Left ventricle myocardium inferior (tissue), 1 donor: Measurements from ENCODE around the gene RUVBL1. TPM values are rescaled to one million over a fixed set of nuclear protein-coding genes. Genes with fewer than 3 reads are reported as not detected.

Experiments used
- DNase-seq: peaks from one replicate; pipeline ENCODE4 v3.0.0-alpha.2; 2020
- H3K27ac ChIP-seq: fragments of 200-600 bp; replicated peaks from 2 replicates; pipeline ENCODE4 v1.8.0; 2021
- H3K27me3 ChIP-seq: fragments of 200-600 bp; 2 replicates; pipeline ENCODE4 v1.8.0; 2021; ENCODE audit warnings: low read depth
- H3K36me3 ChIP-seq: fragments of 200-600 bp; 2 replicates; pipeline ENCODE4 v1.8.0; 2021
- H3K4me1 ChIP-seq: fragments of 200-600 bp; 2 replicates; pipeline ENCODE4 v1.8.0; 2021
- H3K4me3 ChIP-seq: fragments of 200-600 bp; 2 replicates; pipeline ENCODE4 v1.8.0; 2021; ENCODE audit warnings: mild to moderate bottlenecking, moderate library complexity
- H3K9me3 ChIP-seq: fragments of 200-600 bp; replicated peaks from 2 replicates; pipeline ENCODE4 v1.8.0; 2021
- intact Hi-C: fragments of 100-400 bp; cut with micrococcal nuclease; formaldehyde crosslinking; loops from one replicate; pipeline ENCODE4 v1.11.0; 2022
- total RNA-seq: library from RNA; stranded (reverse); fragmentation: NEBNext Ultra II Directional; extraction: Animal tissue kit (Norgen Biotek cat#: 25700); gene quantifications from one replicate; pipeline ENCODE4 v1.2.1, GENCODE V29; 2021
- TF ChIP-seq, protein P1 (sequence below): fragments of 200-600 bp; IDR thresholded peaks from 2 replicates; pipeline ENCODE4 v1.8.0; 2021; ENCODE audit warnings: antibody characterized with exemption, mild to moderate bottlenecking, borderline replicate concordance
- donor health status: DM: no; HTN: yes; CAD: no; lungs with severe emphysema.

RUVBL1 gene
- total RNA-seq, 1 donor from 2014 or later = 25.3 TPM

- H3K36me3 ChIP-seq = peaks cover 71% of the 10 kb centered on the region
- DNase-seq = no peak
- intact Hi-C loops = no loop called here
- H3K4me3 ChIP-seq = no peak overlapping the region
- H3K9me3 ChIP-seq = no peaks in the 10 kb centered on the region
- peak overlapping the region; percentile 70 for H3K27ac ChIP-seq
- TF ChIP-seq, protein P1, sequence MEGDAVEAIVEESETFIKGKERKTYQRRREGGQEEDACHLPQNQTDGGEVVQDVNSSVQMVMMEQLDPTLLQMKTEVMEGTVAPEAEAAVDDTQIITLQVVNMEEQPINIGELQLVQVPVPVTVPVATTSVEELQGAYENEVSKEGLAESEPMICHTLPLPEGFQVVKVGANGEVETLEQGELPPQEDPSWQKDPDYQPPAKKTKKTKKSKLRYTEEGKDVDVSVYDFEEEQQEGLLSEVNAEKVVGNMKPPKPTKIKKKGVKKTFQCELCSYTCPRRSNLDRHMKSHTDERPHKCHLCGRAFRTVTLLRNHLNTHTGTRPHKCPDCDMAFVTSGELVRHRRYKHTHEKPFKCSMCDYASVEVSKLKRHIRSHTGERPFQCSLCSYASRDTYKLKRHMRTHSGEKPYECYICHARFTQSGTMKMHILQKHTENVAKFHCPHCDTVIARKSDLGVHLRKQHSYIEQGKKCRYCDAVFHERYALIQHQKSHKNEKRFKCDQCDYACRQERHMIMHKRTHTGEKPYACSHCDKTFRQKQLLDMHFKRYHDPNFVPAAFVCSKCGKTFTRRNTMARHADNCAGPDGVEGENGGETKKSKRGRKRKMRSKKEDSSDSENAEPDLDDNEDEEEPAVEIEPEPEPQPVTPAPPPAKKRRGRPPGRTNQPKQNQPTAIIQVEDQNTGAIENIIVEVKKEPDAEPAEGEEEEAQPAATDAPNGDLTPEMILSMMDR = no peak
- H3K27me3 ChIP-seq = no peaks in the 10 kb centered on the region
- H3K4me1 ChIP-seq = peaks cover 20% of the 10 kb centered on the region
Measured at GRCh38 chr3:128100638-128101037, 23.0 kb downstream of the RUVBL1 start.

GRCh38 chr3:128100161-128100560 is 23.5 kb downstream of the RUVBL1 start:
- TF ChIP-seq, protein P1 = no peak
- H3K36me3 ChIP-seq = peaks cover 68% of the 10 kb centered on the region
- peak overlapping the region; percentile 70 for H3K27ac ChIP-seq
- H3K4me3 ChIP-seq = no peak overlapping the region
- DNase-seq = no peak
- H3K9me3 ChIP-seq = no peaks in the 10 kb centered on the region
- peaks cover 24% of the 10 kb centered on the region for H3K4me1 ChIP-seq
- no peaks in the 10 kb centered on the region for H3K27me3 ChIP-seq
- intact Hi-C loops = no loop called here

GRCh38 chr3:128098234-128098633 is 25.4 kb downstream of the RUVBL1 start:
- H3K9me3 ChIP-seq = no peaks in the 10 kb centered on the region
- intact Hi-C loops = no loop called here
- H3K36me3 ChIP-seq = peaks cover 62% of the 10 kb centered on the region
- H3K27me3 ChIP-seq = no peaks in the 10 kb centered on the region
- DNase-seq = no peak
- peaks cover 29% of the 10 kb centered on the region for H3K4me1 ChIP-seq
- H3K4me3 ChIP-seq = no peak overlapping the region
- TF ChIP-seq, protein P1 = no peak
- no peak overlapping the region for H3K27ac ChIP-seq

DNA sequence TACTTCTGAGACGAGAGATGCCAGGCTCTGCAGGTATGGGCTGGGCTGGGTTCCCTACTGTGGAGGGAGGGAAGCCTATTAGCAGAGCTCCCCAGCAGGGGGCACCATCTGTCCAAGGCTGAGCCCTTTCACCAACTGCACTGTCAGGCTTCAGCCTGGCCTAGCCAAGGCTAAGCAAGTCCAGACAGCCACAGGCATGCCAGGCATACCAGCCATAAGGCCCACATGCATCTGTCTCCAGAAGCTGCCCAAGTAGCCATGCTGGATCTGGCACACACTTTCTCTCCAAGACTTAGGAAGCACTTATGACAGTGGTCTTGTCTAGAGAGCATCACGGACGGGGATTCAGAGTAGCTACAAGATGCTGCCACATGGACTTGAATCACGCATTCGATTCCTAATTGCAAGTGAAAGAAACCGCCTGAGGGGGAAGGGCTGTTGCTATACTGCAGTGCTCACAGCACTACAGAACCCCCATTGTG is 28.3 kb downstream of the RUVBL1 start:
- TF ChIP-seq, protein P1 = peak; percentile 90

GRCh38 chr3:128094295-128095151 is 29.1 kb downstream of the RUVBL1 start:
- no peak for DNase-seq
- Histone ChIP-seq H3K4me1 (peaks cover 10% of the 10 kb centered on the region), H3K27me3 (no peaks in the 10 kb centered on the region), H3K36me3 (peaks cover 51% of the 10 kb centered on the region), H3K27ac (no peak overlapping the region), H3K4me3 (no peak overlapping the region), H3K9me3 (no peaks in the 10 kb centered on the region)
- TF ChIP-seq, protein P1 = no peak
- intact Hi-C loops = no loop called here

More for the DNA sequence above, 28.3 kb downstream of the RUVBL1 start:
- Histone ChIP-seq H3K27me3 (no peaks in the 10 kb centered on the region), H3K27ac (peak overlapping the region; percentile 39), H3K36me3 (peaks cover 57% of the 10 kb centered on the region), H3K9me3 (no peaks in the 10 kb centered on the region), H3K4me1 (peaks cover 16% of the 10 kb centered on the region), H3K4me3 (no peak overlapping the region)
- peak; percentile 81 for DNase-seq
- intact Hi-C loops = no loop called here
